ENCODE data around the gene GALP.
"Not testable (repeated sequence)": the region's sequence is repeated elsewhere in the genome, so short reads cannot be mapped to it uniquely, and the experiment has no call there.

The GALP gene

DNA sequence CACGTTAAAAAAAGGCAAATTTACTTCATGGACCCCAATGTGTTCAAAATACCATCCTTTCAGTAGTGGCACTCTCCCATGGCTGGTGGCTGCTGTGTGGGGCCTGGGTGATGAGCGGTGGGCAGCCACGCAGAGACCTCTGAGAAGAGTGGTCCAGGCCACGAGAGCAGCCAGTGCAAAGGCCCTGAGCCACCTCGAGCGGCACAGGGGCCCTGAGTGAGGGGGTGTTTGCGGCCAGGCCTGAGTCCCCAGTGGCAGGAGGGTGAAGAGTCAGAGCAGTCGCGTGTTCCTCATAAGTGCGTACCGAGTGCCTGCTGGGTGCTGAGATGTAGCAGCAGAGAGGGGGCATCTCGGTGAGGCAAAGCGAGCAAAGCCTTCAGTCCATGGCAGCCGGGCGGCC, 27.7 kb upstream of the GALP start:
- DNase-seq (ENCODE audit: low spot score), result no peak

DNA sequence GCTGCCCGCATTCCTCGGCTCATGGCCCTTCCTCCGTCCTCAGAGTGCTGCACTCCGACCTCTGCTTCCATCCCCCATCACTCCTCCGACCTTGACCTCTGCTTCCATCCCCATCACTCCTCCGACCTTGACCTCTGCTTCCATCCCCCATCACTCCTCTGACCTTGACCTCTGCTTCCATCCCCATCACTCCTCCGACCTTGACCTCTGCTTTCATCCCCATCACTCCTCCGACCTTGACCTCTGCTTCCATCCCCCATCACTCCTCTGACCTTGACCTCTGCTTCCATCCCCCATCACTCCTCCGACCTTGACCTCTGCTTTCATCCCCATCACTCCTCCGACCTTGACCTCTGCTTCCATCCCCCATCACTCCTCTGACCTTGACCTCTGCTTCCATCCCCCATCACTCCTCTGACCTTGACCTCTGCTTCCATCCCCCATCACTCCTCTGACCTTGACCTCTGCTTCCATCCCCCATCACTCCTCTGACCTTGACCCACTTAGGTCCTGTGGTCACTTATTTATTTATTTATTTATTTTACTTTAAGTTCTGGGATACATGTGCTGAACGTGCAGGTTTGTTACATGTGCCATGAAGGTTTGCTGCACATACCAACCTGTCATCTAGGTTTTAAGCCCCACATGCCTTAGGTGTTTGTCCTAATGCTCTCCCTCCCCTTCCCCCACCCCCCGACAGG, 26.7 kb upstream of the GALP start:
- not testable (repeated sequence) for DNase-seq (ENCODE audit: low spot score)

DNA sequence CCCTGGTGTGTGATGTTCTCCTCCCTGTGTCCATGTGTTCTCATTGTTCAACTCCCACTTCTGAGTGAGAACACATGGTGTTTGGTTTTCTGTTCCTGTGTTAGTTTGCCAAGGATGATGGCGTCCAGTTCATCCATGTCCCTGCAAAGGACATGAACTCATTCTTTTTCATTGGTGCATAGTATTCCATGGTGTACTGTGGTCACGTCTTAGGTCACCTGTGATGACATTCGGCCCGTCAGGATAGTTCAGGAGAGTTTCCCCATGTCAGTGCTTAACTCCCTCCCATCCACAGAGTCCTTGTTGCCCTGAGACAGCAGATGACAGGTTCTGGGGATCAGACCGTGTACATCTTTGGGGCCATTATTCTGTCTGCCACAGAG, 26.2 kb upstream of the GALP start:
- no peak for DNase-seq (ENCODE audit: low spot score)

DNA sequence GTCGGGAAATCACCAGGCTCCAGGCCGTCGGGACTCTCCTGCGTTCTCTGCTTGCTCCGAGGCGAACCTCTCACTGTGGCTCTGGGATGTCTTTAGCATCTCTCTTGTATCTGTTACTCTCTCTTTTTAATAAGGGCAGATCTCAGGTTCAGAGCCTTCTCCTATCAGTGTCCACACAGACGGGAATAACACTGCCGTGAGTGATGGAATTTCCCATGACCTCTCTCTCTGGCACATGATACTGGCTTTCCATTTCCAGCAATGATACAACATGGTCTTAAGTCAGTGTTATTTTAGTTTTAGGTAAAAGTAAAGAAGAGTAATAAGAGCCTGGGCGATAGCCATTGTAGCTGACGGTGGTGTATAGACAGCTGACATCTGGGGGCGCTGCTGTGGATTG, 25.4 kb upstream of the GALP start:
- DNase-seq (ENCODE audit: low spot score), result no peak

DNA sequence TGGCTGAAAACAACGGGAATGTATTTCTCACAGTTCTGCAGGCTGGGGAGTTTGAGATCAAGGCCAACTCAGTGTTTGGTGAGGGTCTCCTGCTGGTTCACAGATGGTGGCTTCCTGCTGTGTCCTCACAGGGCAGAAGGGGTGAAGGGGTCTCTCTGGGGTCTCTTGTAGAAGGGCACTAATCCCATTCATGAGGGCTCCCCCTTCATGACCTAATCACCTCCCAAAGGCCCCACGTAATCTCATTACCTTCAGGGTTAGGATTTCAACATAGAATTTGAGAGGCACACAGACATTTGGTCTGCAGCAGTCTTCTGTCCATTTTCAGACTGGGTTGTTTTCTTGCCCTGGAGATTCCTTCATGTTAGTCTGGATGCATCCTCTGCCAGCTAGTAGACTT, 23.2 kb upstream of the GALP start:
- no peak for DNase-seq (ENCODE audit: low spot score)

DNA sequence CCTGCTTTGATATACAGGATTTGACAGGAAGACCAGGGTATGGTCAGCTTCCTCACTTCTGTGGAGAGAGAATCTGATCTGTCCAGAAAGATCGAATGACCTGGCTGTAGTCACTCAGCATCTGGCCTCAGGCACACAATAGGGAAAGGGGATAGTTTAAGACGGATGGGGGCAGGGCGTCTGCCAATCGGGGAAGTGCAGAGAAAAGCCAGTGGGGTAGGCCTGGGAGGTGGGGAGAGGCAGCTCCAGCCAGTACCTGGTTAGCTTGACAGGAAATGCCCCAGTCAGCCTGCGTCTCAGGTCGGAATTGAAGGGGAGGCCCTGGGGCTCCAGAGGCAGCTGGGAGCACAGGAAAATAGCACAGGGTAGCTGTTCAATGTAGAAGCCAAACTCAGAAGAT, 22.3 kb upstream of the GALP start:
- no peak for DNase-seq (ENCODE audit: low spot score)

DNA sequence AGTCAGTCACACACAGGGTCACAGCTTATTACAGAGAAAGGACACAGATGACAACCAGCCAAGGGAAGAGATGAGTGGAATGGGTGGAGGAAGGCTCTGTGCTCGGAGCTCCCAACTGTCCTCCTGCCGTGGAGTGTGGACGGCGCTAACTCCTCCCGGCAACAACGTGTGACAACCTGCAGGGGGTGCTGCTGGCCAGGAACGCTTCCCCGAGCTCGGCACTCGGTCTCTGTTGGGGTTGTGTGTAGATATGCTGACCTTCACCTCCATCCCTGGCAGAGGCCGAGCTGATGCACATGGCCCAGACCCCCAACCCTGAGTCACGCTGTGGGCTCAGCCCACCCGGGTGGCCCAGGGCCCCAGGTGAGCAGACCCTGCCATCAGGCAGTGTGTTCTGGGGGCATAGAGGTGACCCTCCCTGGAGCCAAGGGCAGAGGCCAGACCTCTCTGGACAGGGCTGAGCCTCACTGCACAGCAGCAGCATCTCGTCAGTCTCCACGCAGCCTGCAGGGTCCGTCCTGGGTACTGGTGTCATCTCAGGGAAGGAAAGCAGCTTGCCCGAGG, 20.6 kb upstream of the GALP start:
- no peak for DNase-seq (ENCODE audit: low spot score)

DNA sequence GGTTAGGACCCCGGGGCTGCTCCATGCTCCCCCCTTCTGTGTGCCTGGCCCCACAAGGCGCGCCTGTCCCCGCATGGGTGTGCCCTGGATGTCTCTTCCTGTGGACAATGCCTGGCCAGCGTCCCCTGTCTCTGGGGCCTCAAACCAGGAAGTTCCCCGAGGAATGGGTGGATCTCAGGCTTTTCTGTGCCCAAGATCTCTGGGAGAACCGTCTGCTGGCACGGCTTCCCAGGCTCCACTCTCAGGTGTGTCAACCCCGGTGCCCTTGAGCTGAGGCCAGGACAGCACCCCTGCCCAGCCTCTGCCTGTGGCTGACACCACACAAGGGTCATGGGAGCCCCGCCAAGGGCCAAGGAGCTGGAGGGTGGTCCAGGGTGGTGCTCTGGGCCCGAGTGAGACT, 19.0 kb upstream of the GALP start:
- no peak for DNase-seq (ENCODE audit: low spot score)

DNA sequence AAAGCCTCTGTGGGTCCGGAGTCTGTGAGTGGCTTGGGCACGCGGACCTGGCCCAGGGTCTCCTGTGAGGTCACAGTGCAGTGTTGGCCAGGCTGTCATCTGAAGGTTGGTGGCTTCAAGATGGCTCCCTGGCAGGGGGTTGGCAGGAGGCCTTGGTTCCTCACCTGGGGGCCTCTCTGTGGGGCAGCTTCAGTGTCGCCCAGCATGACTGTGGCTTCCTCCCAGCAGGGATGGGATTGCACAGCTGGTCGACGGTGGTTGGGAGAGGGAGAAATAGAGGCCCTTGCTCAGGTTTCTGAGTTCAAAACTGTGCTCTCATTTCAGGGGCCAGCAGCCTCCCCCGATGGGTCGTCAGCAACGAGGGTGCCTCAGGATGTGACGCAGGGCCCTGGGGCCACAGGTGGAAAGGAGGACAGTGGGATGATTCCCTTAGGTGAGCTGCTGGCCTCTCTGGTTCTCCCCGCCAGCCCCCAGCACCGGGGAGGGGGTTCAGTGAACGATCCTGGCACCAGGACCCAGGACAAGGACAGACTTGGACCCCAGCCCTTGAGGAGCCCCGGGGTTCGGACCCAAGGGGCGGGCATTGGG, 17.5 kb upstream of the GALP start:
- DNase-seq (ENCODE audit: low spot score), result no peak

DNA sequence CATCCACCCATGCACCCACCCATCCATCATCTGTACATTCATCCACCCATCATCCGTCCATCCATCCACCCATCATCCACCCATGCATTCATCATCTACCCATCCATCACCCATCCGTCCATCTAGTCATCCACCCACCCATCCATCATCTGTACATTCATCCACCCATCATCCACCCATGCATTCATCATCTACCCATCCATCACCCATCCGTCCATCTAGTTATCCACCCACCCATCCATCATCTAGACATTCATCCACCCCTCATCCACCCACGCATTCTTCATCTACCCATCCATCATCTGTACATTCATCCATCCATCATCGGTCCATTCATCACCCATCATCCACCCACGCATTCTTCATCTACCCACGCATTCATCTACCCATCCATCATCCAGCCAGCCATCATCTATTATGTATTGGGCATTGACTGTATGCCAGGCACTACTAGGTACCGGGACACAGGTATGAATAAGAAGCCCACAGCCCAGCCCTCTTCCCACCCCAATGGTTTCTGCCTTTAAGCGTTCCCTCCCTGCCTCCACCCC, 16.7 kb upstream of the GALP start:
- no peak for DNase-seq (ENCODE audit: low spot score)

DNA sequence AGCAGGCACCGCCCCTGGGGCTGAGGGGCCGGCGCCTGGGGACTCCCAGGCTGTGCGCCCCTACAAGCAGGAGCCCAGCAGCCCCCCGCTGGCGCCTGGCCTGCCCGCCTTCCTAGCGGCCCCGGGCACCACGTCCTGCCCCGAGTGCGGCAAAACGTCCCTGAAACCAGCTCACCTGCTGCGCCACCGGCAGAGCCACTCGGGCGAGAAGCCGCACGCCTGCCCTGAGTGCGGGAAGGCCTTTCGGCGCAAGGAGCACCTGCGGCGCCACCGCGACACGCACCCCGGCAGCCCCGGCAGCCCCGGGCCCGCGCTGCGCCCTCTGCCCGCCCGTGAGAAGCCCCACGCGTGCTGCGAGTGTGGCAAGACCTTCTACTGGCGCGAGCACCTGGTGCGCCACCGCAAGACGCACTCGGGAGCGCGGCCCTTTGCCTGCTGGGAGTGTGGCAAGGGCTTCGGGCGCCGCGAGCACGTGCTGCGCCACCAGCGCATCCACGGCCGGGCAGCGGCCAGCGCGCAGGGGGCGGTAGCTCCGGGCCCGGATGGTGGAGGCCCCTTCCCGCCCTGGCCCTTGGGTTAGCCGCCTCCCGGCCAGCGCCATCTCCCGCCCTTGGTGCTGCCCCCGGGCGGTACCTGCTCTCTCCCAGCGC, 16.1 kb upstream of the GALP start:
- DNase-seq (ENCODE audit: low spot score), result no peak

DNA sequence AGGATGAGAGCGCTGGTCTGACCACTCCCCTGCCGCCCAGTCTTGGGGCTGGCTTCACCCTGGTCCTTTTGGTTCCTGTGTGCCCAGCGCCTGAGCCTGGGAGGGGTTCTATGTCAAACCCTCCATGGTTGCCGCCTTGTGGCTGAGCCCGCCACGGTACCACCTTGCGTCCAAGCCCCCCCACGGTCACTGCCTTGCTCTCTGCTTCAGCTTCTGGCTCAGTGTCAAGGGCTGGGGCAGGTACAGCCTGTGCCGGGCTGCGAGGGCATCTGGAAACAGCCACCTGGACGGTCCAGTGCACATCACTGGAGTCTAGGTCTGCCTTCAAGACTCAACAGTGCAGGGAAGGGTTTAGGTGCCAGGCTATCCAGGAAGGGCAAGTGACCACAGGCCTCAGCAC, 14.3 kb upstream of the GALP start:
- no peak for DNase-seq (ENCODE audit: low spot score)

DNA sequence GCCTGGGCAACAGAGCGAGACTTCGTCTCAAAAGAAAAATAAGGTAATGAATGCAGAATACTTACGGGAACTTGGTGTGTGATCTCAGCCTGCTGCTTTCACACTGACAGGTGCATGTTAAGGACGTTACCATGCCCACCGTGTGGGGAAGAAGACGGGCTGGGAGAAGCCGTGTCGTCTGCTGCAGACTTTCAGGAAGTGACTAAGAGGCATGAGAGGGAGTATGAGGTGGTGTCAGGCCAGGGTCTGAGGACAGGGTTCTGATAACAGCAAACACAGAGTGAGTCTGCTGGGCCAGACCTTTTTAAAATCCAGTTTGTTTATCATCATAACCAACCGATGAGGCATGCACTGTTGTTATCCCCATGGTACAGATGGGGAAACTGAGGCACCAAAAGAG, 13.6 kb upstream of the GALP start:
- no peak for DNase-seq (ENCODE audit: low spot score)

DNA sequence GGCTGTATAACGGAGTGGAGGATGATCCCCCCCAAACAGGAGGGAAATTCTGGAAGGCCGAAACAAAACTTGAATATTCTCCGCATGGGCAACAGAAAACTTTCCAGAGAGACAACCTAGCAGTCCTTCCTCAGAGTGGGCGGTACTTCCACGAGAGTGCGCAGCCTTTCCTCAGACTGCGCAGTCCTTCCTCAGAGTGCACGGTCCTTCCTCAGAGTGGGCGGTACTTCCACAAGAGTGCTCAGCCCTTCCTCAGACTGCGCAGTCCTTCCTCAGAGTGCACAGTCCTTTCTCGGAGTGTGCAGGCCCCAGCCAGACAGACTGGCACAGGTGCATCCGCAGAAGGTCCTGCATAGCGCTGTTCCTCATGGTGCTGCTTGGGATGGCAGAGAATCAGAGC, 12.7 kb upstream of the GALP start:
- DNase-seq (ENCODE audit: low spot score), result no peak

DNA sequence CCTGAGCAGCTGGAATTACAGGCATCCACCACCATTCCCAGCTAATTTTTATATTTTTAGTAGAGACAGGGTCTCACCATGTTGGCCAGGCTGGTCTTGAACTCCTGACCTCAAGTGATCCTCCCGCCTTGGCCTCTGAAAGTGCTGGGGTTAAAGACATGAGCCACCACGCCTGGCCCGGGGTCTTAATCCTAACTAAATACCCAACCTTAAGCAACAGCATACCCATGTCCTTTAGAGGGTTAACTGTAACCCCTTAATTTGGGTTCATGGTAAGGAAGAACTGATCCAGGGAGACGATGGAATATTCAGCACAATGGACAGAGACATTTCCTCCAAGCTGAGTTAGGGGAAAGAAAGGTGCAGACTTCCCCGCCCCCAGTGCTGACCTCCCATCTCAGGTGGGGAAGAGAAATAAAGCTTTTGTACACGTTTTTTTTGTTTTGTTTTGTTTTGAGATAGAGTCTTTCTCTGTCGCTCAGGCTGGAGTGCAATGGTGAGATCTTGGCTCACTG, 8.7 kb upstream of the GALP start:
- no peak for DNase-seq (ENCODE audit: low spot score)

DNA sequence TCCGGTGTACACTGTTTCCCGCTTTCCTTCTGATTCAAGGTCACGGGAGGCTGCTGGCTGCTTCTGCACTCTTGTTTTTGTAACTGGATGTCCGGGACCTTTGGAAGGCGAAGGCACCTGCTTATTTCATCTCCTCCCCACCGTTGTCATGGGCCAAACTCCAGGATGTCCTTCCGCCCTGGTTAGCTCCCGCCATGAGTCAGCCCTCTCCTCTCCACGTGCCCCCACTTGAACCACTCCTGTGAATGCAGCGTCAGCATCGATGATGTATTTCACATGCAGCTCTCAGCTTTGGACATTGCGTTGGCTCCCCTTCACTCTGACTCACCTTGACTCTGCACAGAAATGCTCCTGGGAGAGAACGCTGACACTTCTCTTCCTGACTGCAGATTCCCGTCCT, 5.5 kb upstream of the GALP start:
- DNase-seq (ENCODE audit: low spot score), result no peak

DNA sequence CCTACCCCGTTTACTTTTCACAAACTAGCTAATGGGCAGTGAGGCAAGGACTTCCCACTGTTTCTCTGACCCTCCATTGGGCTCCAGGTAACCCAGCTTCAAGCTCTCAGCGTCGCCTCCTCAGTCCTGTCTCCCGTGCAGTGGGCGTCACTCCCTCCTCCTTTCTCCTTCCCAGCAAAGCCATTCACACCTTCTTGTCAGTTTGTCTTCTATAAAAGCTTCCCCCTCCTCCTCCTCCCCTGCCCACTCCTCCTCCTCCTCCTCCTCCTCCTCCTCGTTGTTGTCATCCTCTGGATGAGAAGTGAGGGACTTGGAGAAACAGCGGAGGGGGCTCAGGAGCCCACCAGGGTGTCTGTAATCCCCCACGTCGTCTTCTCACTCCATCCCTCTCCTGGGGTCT, 1.7 kb upstream of the GALP start:
- DNase-seq (ENCODE audit: low spot score), result no peak

DNA sequence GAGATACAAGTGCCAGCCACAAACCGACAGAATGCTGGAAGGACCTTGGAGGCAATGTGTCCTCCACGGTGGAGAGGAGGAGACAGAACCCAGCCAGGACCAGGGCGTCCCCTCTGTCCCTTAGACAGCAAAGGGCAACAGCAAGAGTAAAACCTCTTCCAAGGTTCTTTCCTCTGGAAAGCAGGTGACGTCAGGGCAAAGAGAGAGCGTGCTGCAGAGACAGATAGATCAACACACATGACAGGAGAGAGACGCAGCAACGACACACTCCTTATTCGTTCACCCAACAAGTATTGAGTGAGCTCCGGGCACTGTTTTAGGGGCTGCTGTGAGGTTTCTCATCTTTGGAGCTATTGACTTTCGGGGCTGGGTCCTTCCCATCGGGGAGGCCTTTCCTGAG, 1.3 kb upstream of the GALP start:
- no peak for DNase-seq (ENCODE audit: low spot score)

DNA sequence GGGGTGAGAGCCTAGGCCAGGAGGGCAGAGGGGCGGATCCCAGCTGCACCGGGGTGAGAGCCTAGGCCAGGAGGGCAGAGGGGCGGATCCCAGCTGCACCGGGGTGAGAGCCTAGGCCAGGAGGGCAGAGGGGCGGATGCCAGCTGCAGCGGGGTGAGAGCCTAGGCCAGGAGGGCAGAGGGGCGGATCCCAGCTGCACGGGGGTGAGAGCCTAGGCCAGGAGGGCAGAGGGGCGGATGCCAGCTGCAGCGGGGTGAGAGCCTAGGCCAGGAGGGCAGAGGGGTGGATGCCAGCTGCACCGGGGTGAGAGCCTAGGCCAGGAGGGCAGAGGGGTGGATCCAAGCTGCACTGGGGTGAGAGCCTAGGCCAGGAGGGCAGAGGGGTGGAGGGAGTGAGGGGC, 502 bp downstream of the GALP start:
- DNase-seq (ENCODE audit: low spot score), result not testable (repeated sequence)

DNA sequence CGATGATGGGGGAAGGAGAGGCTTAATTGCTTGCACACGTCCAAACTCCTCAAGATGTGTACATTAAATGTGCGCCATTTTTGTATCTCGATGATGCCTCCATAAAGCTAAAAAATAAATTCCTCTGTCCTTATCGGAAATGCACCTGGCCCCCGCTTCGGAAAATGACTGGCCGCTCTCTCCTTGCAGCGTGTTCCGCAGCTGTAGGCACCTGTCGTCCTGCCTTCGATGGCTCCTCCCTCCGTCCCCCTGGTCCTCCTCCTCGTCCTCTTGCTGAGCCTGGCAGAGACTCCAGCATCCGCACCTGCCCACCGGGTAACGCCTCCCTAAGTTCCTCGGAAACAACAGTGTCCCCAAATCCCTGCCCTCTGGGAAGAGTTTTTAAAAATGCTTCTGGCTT, 1.1 kb downstream of the GALP start:
- no peak for DNase-seq (ENCODE audit: low spot score)

DNA sequence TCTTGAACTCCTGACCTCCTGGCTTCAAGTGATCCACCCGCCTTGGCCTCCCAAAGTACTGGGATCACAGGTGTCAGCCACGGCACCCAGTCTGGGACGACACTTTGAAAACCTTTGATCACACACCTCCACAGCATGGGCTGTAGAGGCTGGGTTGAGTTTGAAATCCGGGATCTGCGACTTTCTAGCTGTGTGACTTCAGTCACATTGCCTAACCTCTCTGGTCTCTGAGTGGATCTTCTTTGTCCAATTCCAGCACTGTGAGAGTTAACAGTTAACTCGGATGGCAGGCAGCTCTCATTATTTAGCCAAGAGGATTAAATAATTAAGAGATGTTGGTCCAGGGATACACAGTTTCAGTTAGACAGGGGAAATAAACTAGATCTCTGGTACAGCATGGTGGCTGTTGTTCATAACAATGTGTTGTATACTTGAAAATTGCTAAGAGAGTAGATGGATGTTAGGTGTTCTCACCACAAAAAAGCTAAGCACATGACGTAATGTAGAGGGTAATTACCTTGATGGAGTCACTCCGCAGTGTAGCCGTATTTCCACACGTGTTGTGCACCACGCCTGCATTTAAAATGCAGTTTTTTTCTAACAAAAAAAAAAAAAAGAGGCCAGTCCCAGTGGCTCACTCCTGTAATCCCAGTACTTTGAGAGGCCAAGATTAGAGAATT, 1.9 kb downstream of the GALP start:
- no peak for DNase-seq (ENCODE audit: low spot score)

DNA sequence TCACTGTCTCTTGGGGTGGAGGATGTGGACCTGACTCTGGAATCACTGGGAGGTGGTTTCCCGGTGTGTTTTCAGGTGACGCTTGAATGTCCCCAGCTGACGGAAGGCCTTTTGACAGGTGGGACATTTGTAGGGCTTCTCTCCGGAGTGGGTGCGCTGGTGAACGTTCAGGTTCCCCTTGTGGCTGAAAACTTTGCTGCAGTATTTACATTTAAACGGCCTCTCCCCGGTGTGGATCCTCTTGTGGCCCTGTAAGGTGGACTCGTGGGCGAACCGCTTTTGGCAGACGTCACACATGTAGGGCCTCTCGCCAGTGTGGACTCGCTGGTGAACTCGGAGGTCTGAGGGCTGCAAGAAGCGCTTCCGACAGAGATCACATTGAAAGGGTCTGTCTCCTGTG, 14.0 kb downstream of the GALP start:
- no peak for DNase-seq (ENCODE audit: low spot score)

Measured in globus pallidus (tissue), 1 donor.